ENCODE data around the gene DOLPP1. TPM values are rescaled to one million over a fixed set of nuclear protein-coding genes. Genes with fewer than 3 reads are reported as not detected.

The DOLPP1 gene
- total and polyA plus RNA-seq, 2 of the 8 experiments (the other 6 are each of a cell fraction or from before 2014, with no cell fraction given): 36.0 to 45.3 TPM

- TF ChIP-seq SIRT6 (IDR thresholded peaks at IDR 0.05; ENCODE audit: low read length): no peak
- TF ChIP-seq TAF7 (optimal IDR thresholded peaks at IDR 0.05; ENCODE audit: borderline replicate concordance, low read depth, low read length): no peak
- no peak for TF ChIP-seq CREB1 (IDR thresholded peaks at IDR 0.05)
- TF ChIP-seq EGR1 (IDR thresholded peaks at IDR 0.05; ENCODE audit: borderline replicate concordance, low read depth, low read length): no peak
- TF ChIP-seq EZH2 (IDR thresholded peaks at IDR 0.05; ENCODE audit: low read depth, low read length, severe bottlenecking): peak; percentile 34
- no peak for TF ChIP-seq BACH1 (IDR thresholded peaks at IDR 0.05; ENCODE audit: low read length)
- TF ChIP-seq RNF2 (IDR thresholded peaks at IDR 0.05; ENCODE audit: borderline replicate concordance, low read depth, low read length, missing control alignments, poor library complexity, severe bottlenecking): no peak
- no peak for TF ChIP-seq E2F6 (IDR thresholded peaks at IDR 0.05)
- no peak for TF ChIP-seq SP4 (IDR thresholded peaks at IDR 0.05; ENCODE audit: low read length)
Observed at GRCh38 chr9:129109952-129110739, 29.2 kb downstream of the DOLPP1 start (continued).

Measured in H1 (cell line).